ENCODE measurements around the gene EGF.

EGF gene

GRCh38 chr4:109913596-109914241 is 1.0 kb downstream of the EGF start:
- no peak for DNase-seq (ENCODE audit: extremely low spot score)

DNA sequence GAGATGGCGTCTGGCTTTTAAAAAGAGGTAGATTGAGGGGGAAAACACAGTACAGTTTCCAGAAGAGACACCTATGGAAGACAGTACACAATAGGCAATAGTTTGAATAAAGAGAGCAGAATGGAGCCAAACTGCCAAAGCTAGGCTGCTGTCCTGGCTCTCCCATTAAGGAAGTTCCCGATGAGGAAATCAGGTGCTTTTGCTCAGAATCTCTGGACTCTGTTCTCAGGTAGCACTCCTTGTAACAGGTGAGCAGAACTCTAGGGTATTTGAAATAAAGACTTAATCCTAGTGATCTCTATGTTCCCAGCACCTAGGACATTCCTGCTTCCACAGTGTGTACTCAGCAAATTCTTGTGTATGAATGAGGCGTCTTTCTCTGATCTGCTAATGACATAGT is 1.6 kb downstream of the EGF start:
- POLR2A ChIA-PET: no interaction called here
- TF ChIP-seq, protein P1, sequence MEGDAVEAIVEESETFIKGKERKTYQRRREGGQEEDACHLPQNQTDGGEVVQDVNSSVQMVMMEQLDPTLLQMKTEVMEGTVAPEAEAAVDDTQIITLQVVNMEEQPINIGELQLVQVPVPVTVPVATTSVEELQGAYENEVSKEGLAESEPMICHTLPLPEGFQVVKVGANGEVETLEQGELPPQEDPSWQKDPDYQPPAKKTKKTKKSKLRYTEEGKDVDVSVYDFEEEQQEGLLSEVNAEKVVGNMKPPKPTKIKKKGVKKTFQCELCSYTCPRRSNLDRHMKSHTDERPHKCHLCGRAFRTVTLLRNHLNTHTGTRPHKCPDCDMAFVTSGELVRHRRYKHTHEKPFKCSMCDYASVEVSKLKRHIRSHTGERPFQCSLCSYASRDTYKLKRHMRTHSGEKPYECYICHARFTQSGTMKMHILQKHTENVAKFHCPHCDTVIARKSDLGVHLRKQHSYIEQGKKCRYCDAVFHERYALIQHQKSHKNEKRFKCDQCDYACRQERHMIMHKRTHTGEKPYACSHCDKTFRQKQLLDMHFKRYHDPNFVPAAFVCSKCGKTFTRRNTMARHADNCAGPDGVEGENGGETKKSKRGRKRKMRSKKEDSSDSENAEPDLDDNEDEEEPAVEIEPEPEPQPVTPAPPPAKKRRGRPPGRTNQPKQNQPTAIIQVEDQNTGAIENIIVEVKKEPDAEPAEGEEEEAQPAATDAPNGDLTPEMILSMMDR (IDR thresholded peaks at IDR 0.05; ENCODE audit: control extremely low read depth, extremely low read depth, low read depth, missing control alignments): no peak
- no peak for DNase-seq (ENCODE audit: extremely low spot score)
- CTCF ChIA-PET: interaction anchor here (1.1 kb wide), 1 partner anchor 28 kb away, joined by 3 read pairs; no protein-coding TSS in a partner anchor

More at GRCh38 chr4:109913596-109914241, 1.0 kb downstream of the EGF start:
- ChIA-PET CTCF (interaction anchor here (1.1 kb wide), 2 partner anchors 13 to 28 kb away, joined by 3 read pairs; no protein-coding TSS in a partner anchor), POLR2A (no interaction called here)
- TF ChIP-seq, protein P1 (IDR thresholded peaks at IDR 0.05; ENCODE audit: control extremely low read depth, extremely low read depth, low read depth, missing control alignments): no peak

DNA sequence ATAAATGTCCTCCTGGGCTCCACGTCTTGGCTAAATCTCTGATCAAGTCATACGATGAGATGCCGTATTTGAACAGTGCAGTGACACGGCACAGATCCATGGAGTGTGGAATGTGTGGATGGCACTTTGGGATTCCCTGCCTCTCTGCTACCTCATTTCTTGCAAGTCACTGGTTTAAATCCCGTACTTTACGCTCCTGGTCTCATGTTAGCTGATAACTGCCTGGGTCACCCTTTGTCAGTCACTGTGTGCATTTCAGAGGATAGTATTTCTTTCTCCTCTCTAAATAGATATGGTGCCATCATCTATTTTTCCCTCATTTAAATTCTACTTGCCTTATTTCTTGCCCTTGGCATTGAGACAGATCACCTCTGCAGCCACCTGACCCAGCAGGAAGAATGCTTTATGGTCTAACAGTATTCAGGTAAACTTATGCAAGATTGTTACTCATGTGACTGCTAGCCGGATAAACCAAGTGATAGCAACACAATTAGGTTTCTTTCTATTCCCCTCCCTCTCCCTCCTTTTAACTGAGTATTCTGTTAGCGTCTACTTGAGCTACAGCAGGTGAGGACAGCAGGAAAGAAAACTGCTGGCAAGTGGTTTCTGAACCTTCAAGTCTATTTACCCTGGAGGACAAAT is 2.8 kb downstream of the EGF start:
- DNase-seq (ENCODE audit: extremely low spot score): no peak
- TF ChIP-seq, protein P1 (IDR thresholded peaks at IDR 0.05; ENCODE audit: control extremely low read depth, extremely low read depth, low read depth, missing control alignments): no peak
- ChIA-PET CTCF (no interaction called here), POLR2A (no interaction called here)

- POLR2A ChIA-PET: no interaction called here
Observed at GRCh38 chr4:109916027-109916409, 3.3 kb downstream of the EGF start.

GRCh38 chr4:109921384-109921808 is 8.7 kb downstream of the EGF start:
- ChIA-PET CTCF (interaction anchor here (0.9 to 1.4 kb wide), 2 partner anchors 9 to 61 kb away, joined by 3 read pairs; no protein-coding TSS in a partner anchor), POLR2A (no interaction called here)
- TF ChIP-seq, protein P1 (IDR thresholded peaks at IDR 0.05; ENCODE audit: control extremely low read depth, extremely low read depth, low read depth, missing control alignments): no peak
- no peak for DNase-seq (ENCODE audit: extremely low spot score)

More at GRCh38 chr4:109916027-109916409, 3.3 kb downstream of the EGF start:
- TF ChIP-seq, protein P1 (IDR thresholded peaks at IDR 0.05; ENCODE audit: control extremely low read depth, extremely low read depth, low read depth, missing control alignments): no peak
- DNase-seq (ENCODE audit: extremely low spot score): no peak
- CTCF ChIA-PET: no interaction called here

GRCh38 chr4:109925396-109925795 is 12.7 kb downstream of the EGF start:
- TF ChIP-seq, protein P1 (IDR thresholded peaks at IDR 0.05; ENCODE audit: control extremely low read depth, extremely low read depth, low read depth, missing control alignments): no peak
- CTCF ChIA-PET: no interaction called here
- POLR2A ChIA-PET: no interaction called here

More at GRCh38 chr4:109925396-109925795, 12.7 kb downstream of the EGF start:
- no peak for DNase-seq (ENCODE audit: extremely low spot score)
